Trophoblast cell (in vitro differentiated cells and primary cell): ENCODE results near the gene DKK1.

Experiments
- DNase-seq, 2 donors: peaks; one replicate each; pipeline ENCODE4 v3.0.0-alpha.2; 2016
- H2AFZ ChIP-seq: 2 replicates; pipeline ENCODE4 v1.6.1; 2013; ENCODE audit warnings: low read length, moderate library complexity, mild to moderate bottlenecking; ENCODE audit not compliant: insufficient read depth, poor library complexity
- H2AK5ac ChIP-seq: 2 replicates; pipeline ENCODE4 v1.6.1; 2013; ENCODE audit warnings: mild to moderate bottlenecking, low read length
- H2BK120ac ChIP-seq: 2 replicates; pipeline ENCODE4 v1.6.1; 2013; ENCODE audit warnings: low read length, mild to moderate bottlenecking, moderate library complexity; ENCODE audit not compliant: insufficient read depth, poor library complexity
- H2BK12ac ChIP-seq: 2 replicates; pipeline ENCODE4 v1.6.1; 2013; ENCODE audit warnings: mild to moderate bottlenecking, low read length, moderate library complexity
- H2BK5ac ChIP-seq: 2 replicates; pipeline ENCODE4 v1.6.1; 2013; ENCODE audit warnings: low read length, low read depth, moderate library complexity, mild to moderate bottlenecking; ENCODE audit not compliant: poor library complexity
- H3K14ac ChIP-seq: 2 replicates; pipeline ENCODE4 v1.6.1; 2013; ENCODE audit warnings: mild to moderate bottlenecking, low read length
- H3K18ac ChIP-seq: 2 replicates; pipeline ENCODE4 v1.6.1; 2013; ENCODE audit warnings: mild to moderate bottlenecking, low read length
- H3K23ac ChIP-seq: 2 replicates; pipeline ENCODE4 v1.6.1; 2013; ENCODE audit warnings: low read length
- H3K27ac ChIP-seq: 2 replicates; pipeline ENCODE4 v1.5.1; 2013; ENCODE audit warnings: low read depth, mild to moderate bottlenecking, inconsistent platforms, low read length, moderate library complexity
- H3K27me3 ChIP-seq: 2 replicates; pipeline ENCODE4 v1.6.1; 2013; ENCODE audit warnings: inconsistent platforms, mild to moderate bottlenecking, low read length, moderate library complexity; ENCODE audit not compliant: insufficient read depth
- H3K36me3 ChIP-seq, 2 experiments: 1 replicate in 1 of 2; 2 replicates in 1 of 2; pipeline ENCODE4 v1.6.1; 2013; ENCODE audit warnings: low read length in 2 of 2, mild to moderate bottlenecking in 2 of 2, moderate library complexity in 1 of 2; ENCODE audit not compliant: insufficient read depth in 2 of 2, control insufficient read depth in 1 of 2
- H3K4ac ChIP-seq: 2 replicates; pipeline ENCODE4 v1.6.1; 2013; ENCODE audit warnings: low read depth, mild to moderate bottlenecking, low read length, moderate library complexity
- H3K4me1 ChIP-seq, 2 experiments: 1 replicate in 1 of 2; 2 replicates in 1 of 2; pipeline ENCODE4 v1.6.1; 2013; ENCODE audit warnings: low read length in 2 of 2, mild to moderate bottlenecking in 2 of 2, moderate library complexity in 1 of 2; ENCODE audit not compliant: insufficient read depth in 2 of 2, control insufficient read depth in 1 of 2
- H3K4me2 ChIP-seq: 2 replicates; pipeline ENCODE4 v1.6.1; 2013; ENCODE audit warnings: inconsistent platforms, mild to moderate bottlenecking, low read length, moderate library complexity
- H3K4me3 ChIP-seq: 2 replicates; pipeline ENCODE4 v1.5.1; 2013; ENCODE audit warnings: mild to moderate bottlenecking, low read depth, low read length, inconsistent platforms
- H3K79me1 ChIP-seq: one replicate; pipeline ENCODE4 v1.6.1; 2013; ENCODE audit warnings: low read length
- H3K79me2 ChIP-seq: 2 replicates; pipeline ENCODE4 v1.6.1; 2013; ENCODE audit warnings: low read length, mild to moderate bottlenecking; ENCODE audit not compliant: control insufficient read depth, insufficient read depth, poor library complexity
- H3K9ac ChIP-seq: 2 replicates; pipeline ENCODE4 v1.6.1; 2013; ENCODE audit warnings: mild to moderate bottlenecking, low read length
- H3K9me3 ChIP-seq: 2 replicates; pipeline ENCODE4 v1.6.1; 2013; ENCODE audit warnings: low read depth, mild to moderate bottlenecking, control low read depth, inconsistent platforms, low read length; ENCODE audit not compliant: insufficient read depth
- H4K12ac ChIP-seq: 2 replicates; pipeline ENCODE4 v1.6.1; 2013; ENCODE audit warnings: low read depth, mild to moderate bottlenecking, low read length, moderate library complexity
- H4K8ac ChIP-seq: 2 replicates; pipeline ENCODE4 v1.6.1; 2013; ENCODE audit warnings: low read depth, mild to moderate bottlenecking, low read length, moderate library complexity
- H4K91ac ChIP-seq: one replicate; pipeline ENCODE4 v1.6.1; 2013; ENCODE audit warnings: low read depth, mild to moderate bottlenecking, low read length, moderate library complexity
- WGBS: extraction: QIAGEN DNeasy Blood & Tissue Kit; methylation state at CpG from one replicate; pipeline ENCODE4 v1.1.7; 2013; ENCODE audit warnings: missing lambda C conversion rate; ENCODE audit not compliant: insufficient read length, insufficient coverage; ENCODE audit errors: extremely low coverage; 5-methylcytosine and 5-hydroxymethylcytosine counted together

Gene DKK1

DNA sequence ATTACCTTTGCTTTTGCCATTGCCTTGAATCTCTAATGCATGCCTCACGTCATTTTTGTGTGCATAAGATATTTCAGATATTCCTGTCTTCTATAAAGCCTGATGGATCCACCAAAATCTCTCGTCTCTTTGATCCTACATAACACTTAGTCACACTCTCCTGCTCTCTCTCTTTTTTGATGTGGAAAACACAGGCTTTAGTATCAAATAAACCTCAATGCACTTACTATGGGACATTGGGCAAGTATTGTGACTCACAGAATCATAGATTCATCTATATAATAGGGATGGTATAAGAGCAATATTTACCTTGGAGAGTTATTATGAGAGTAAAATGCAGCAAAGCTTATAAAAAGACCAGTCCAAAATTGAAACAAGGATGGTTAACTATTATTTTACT, 39.1 kb downstream of the DKK1 start:
- Histone ChIP-seq H3K79me1 (no peaks in the 10 kb centered on the region), H2BK12ac (no peak overlapping the region), H3K79me2 (no peaks in the 10 kb centered on the region), H2BK5ac (no peak overlapping the region), H3K23ac (no peak overlapping the region), H4K8ac (no peak overlapping the region), H3K4me1 (no peaks in the 10 kb centered on the region), H3K27ac (no peak overlapping the region), H3K36me3 (no peaks in the 10 kb centered on the region), H3K4me2 (no peak overlapping the region), H3K4me3 (no peak overlapping the region), H4K91ac (no peak overlapping the region), H3K14ac (no peak overlapping the region), H3K9me3 (peaks cover under 1% of the 10 kb centered on the region), H4K12ac (no peak overlapping the region), H3K27me3 (no peaks in the 10 kb centered on the region), H2AK5ac (no peak overlapping the region), H3K4ac (no peak overlapping the region), H2BK120ac (no peak overlapping the region), H3K9ac (no peak overlapping the region), H2AFZ (no peak overlapping the region), H3K18ac (no peak overlapping the region)
- no CpG with 5 or more reads among the region's 2 CpGs for WGBS
- DNase-seq = no peak

DNA sequence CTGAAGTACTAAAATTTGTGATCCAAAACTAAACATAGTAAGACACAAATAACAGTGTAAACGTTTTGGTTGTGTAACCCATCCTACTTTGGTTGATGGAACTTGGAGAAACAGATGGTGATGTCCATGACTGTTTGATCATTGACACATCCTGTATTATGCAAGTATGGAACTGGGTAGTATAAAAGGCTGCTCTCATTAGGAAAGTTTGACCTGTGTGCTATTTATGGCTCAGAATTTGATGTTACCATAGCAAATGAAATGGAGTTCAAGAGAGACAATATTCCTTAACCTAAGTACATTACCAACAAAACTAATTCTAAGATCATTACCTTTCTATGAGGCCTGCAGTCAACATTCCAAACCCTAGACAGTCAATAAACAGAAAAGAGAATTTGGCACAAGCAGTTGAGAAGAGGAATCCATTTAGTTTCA, 39.9 kb downstream of the DKK1 start:
- no peaks in the 10 kb centered on the region for H3K27me3 ChIP-seq
- no peak for DNase-seq
- H3K4me1 ChIP-seq = no peaks in the 10 kb centered on the region
- no peak overlapping the region for H3K4me2 ChIP-seq
- no peaks in the 10 kb centered on the region for H3K36me3 ChIP-seq
- no peak overlapping the region for H4K91ac ChIP-seq
- no peak overlapping the region for H2AFZ ChIP-seq
- no peak overlapping the region for H3K27ac ChIP-seq
- H2AK5ac ChIP-seq = no peak overlapping the region
- H3K79me2 ChIP-seq = no peaks in the 10 kb centered on the region
- H4K8ac ChIP-seq = no peak overlapping the region
- H3K4me3 ChIP-seq = no peak overlapping the region
- no peak overlapping the region for H3K9ac ChIP-seq
- H4K12ac ChIP-seq = no peak overlapping the region
- H3K79me1 ChIP-seq = no peaks in the 10 kb centered on the region
- no peak overlapping the region for H3K23ac ChIP-seq
- H3K18ac ChIP-seq = no peak overlapping the region
- H2BK5ac ChIP-seq = no peak overlapping the region
- no peak overlapping the region for H3K14ac ChIP-seq
- no peaks in the 10 kb centered on the region for H3K9me3 ChIP-seq
- no peak overlapping the region for H2BK12ac ChIP-seq
- WGBS = no CpG with 5 or more reads among the region's 1 CpG
- H2BK120ac ChIP-seq = no peak overlapping the region
- no peak overlapping the region for H3K4ac ChIP-seq

DNA sequence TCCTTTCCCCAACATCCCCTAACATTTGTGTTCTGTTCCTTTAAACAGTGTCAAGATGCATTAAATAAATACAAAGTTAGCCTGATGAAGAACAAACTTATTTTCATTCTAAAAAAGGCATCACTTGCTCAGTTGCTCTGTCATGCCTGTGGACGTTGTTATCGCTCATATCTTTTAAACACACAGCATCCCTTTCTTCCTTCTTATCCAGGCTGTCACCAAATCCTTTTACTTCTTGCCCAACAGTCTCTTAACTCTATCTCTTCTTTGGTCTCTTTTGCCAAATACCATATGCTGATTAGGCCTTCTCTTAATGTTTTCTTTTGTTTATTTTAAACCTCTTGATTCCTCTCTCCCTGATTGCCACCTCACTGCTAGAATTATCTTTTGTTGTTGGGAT, 43.9 kb downstream of the DKK1 start:
- Histone ChIP-seq H3K14ac (no peak overlapping the region), H2BK12ac (no peak overlapping the region)
- DNase-seq = no peak

DNA sequence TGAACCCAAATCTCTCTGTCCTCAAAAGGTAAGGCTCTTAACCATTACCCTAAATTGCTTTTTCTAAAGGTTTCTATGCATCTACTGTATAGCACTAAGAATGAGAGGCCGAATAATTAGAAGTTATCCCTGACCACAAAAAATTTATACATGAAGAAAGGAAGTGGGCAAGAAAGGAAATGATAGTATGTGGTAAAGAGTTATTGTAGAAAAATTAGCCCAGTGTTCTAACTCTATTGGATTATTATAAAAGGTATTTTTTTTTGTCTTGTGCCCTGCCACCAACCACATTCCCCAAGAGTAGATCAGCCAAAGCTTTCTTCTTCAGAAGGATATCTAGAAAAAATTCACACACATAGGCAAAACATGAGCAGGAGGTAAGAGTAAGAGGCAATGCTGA, 45.4 kb downstream of the DKK1 start:
- no peak overlapping the region for H4K12ac ChIP-seq
- no peak overlapping the region for H3K4me3 ChIP-seq
- no peak overlapping the region for H3K14ac ChIP-seq
- H3K79me1 ChIP-seq = no peaks in the 10 kb centered on the region
- no peak overlapping the region for H3K9ac ChIP-seq
- no peak overlapping the region for H2AFZ ChIP-seq
- no peak overlapping the region for H2BK120ac ChIP-seq
- no peak overlapping the region for H2AK5ac ChIP-seq
- H3K4me1 ChIP-seq = no peaks in the 10 kb centered on the region
- H3K9me3 ChIP-seq = no peaks in the 10 kb centered on the region
- no peaks in the 10 kb centered on the region for H3K27me3 ChIP-seq
- H3K27ac ChIP-seq = no peak overlapping the region
- no peak for DNase-seq
- H2BK12ac ChIP-seq = no peak overlapping the region
- no peak overlapping the region for H4K8ac ChIP-seq
- no peak overlapping the region for H3K23ac ChIP-seq
- H3K36me3 ChIP-seq = no peaks in the 10 kb centered on the region
- H3K18ac ChIP-seq = no peak overlapping the region
- no peak overlapping the region for H3K4ac ChIP-seq
- no CpG with 5 or more reads among the region's 1 CpG for WGBS
- no peak overlapping the region for H2BK5ac ChIP-seq
- no peaks in the 10 kb centered on the region for H3K79me2 ChIP-seq
- H3K4me2 ChIP-seq = no peak overlapping the region
- no peak overlapping the region for H4K91ac ChIP-seq

More for the DNA sequence above, 43.9 kb downstream of the DKK1 start:
- H3K4ac ChIP-seq = no peak overlapping the region
- no peak overlapping the region for H3K23ac ChIP-seq
- H4K91ac ChIP-seq = no peak overlapping the region
- H2BK120ac ChIP-seq = no peak overlapping the region
- H3K36me3 ChIP-seq = no peaks in the 10 kb centered on the region
- no peaks in the 10 kb centered on the region for H3K79me1 ChIP-seq
- no peaks in the 10 kb centered on the region for H3K27me3 ChIP-seq
- no peak overlapping the region for H3K18ac ChIP-seq
- no peak overlapping the region for H2AFZ ChIP-seq
- H3K4me1 ChIP-seq = no peaks in the 10 kb centered on the region
- no peak overlapping the region for H3K9ac ChIP-seq
- no peak overlapping the region for H4K12ac ChIP-seq
- H2AK5ac ChIP-seq = no peak overlapping the region
- H3K9me3 ChIP-seq = no peaks in the 10 kb centered on the region
- H3K4me3 ChIP-seq = no peak overlapping the region
- H2BK5ac ChIP-seq = no peak overlapping the region
- no CpG with 5 or more reads among the region's 2 CpGs for WGBS
- no peak overlapping the region for H3K27ac ChIP-seq
- H4K8ac ChIP-seq = no peak overlapping the region
- no peak overlapping the region for H3K4me2 ChIP-seq
- no peaks in the 10 kb centered on the region for H3K79me2 ChIP-seq
